A673 (cell line): ENCODE data around the gene MID1.

Source experiments
- CTCF ChIP-seq: fragments of 300-800, 200-600 bp; sonication (generic); conservative IDR thresholded peaks from 2 replicates; pipeline ENCODE4 v1.5.1; 2017; ENCODE audit warnings: low read depth, mild to moderate bottlenecking, antibody characterized with exemption, low read length, moderate library complexity, mixed read lengths
- EZH2 ChIP-seq: fragments of 200-600 bp; sonication (generic); IDR thresholded peaks from 2 replicates; pipeline ENCODE4 v1.6.1; 2017; ENCODE audit warnings: borderline replicate concordance, low read depth, mild to moderate bottlenecking, mixed read lengths, antibody characterized with exemption, low read length; ENCODE audit not compliant: poor library complexity, severe bottlenecking

- TF ChIP-seq CTCF: no peak
- no peak for TF ChIP-seq EZH2
Observed at GRCh38 chrX:10519761-10520160, 100.6 kb downstream of the MID1 start.
